ENCODE results near the gene ABCC6. TPM values are rescaled to one million over a fixed set of nuclear protein-coding genes. Genes with fewer than 3 reads are reported as not detected.

ABCC6 gene
- total and polyA plus RNA-seq, 2 of the 4 experiments (the other 2 are of a cell fraction) = 0.36 to 1.3 TPM

- ChIA-PET CTCF (no interaction called here), POLR2A (ENCODE audit: unreplicated experiment) (no interaction called here)
- no peak overlapping the region for H3K56ac ChIP-seq (ENCODE audit: extremely low read depth, insufficient read depth, low read length)
- no TSS peak for BruUV-seq (replicated peaks)
- no peak overlapping the region for H3K18ac ChIP-seq (ENCODE audit: low read depth, low read length)
- H3K14ac ChIP-seq (replicated peaks; ENCODE audit: low read depth, low read length) = no peak overlapping the region
- dilution Hi-C loops (cut with HindIII; ENCODE audit: low sequenced_read_pairs, unreplicated experiment) = no loop called here
- no peak overlapping the region for H2AK9ac ChIP-seq (replicated peaks; ENCODE audit: low read depth, low read length, poor library complexity)
- no peak overlapping the region for H4K5ac ChIP-seq (ENCODE audit: low read depth, low read length)
- 95% methylated on average over 6 of the region's 10 CpGs; no CpG with 5 or more reads in 1 of the 2 experiments for WGBS, 2 experiments (ENCODE audit: extremely low coverage in 2 of 2, insufficient read length in 1 of 2)
- in situ Hi-C loops (cut with MboI; ENCODE audit: low sequenced_read_pairs) = no loop called here
- intact Hi-C loops (cut with micrococcal nuclease) = no loop called here
- no peaks in the 10 kb centered on the region for H3K4me1 ChIP-seq (ENCODE audit: control insufficient read depth, insufficient read depth, low read length)
- H3K9me1 ChIP-seq (ENCODE audit: insufficient read depth, low read length) = peaks cover 4% of the 10 kb centered on the region
- H2AK5ac ChIP-seq (ENCODE audit: low read depth, low read length) = no peak overlapping the region
- H3K27ac ChIP-seq (ENCODE audit: insufficient read depth, low read length) = no peak overlapping the region
- no peak for TF ChIP-seq BHLHE40 (IDR thresholded peaks at IDR 0.05; ENCODE audit: low read depth, low read length)
- no peak for TF ChIP-seq CTCF (conservative IDR thresholded peaks at IDR 0.05; ENCODE audit: low read depth, low read length)
- H2AFZ ChIP-seq (replicated peaks; ENCODE audit: low read length, poor library complexity) = no peak overlapping the region
- no peaks in the 10 kb centered on the region for H3K27me3 ChIP-seq (ENCODE audit: control insufficient read depth, insufficient read depth, low read length)
- no peak overlapping the region for H2BK5ac ChIP-seq (ENCODE audit: low read depth, low read length, poor library complexity, severe bottlenecking)
- H3K9ac ChIP-seq (ENCODE audit: low read depth, low read length) = no peak overlapping the region
- H3K36me3 ChIP-seq (ENCODE audit: control insufficient read depth, insufficient read depth, low read length) = peaks cover 92% of the 10 kb centered on the region
- H4K91ac ChIP-seq (ENCODE audit: insufficient read depth, low read depth, low read length) = no peak overlapping the region
- ATAC-seq (ENCODE audit: low read depth) (no peak), DNase-seq (no peak)
- H4K20me1 ChIP-seq (ENCODE audit: insufficient read depth, low read length) = peaks cover 15% of the 10 kb centered on the region
- no peak overlapping the region for H3K4me3 ChIP-seq (ENCODE audit: insufficient read depth, low read depth, low read length)
- no peak overlapping the region for H3K4me2 ChIP-seq (ENCODE audit: low read depth, low read length)
- no peak overlapping the region for H4K8ac ChIP-seq (ENCODE audit: low read depth in 2 of 2, low read length in 2 of 2)
- no peak overlapping the region for H3K4ac ChIP-seq (ENCODE audit: low read depth, low read length)
- no peak overlapping the region for H2BK20ac ChIP-seq (ENCODE audit: low read depth, low read length)
- H3K9me3 ChIP-seq (ENCODE audit: control insufficient read depth, insufficient read depth, low read length) = no peaks in the 10 kb centered on the region
- H3K79me1 ChIP-seq (ENCODE audit: low read depth in 1 of 2, low read length in 2 of 2) = peaks cover 13 to 33% of the 10 kb centered on the region in 2 experiments
- H3K23ac ChIP-seq (ENCODE audit: low read depth, low read length) = no peak overlapping the region
- H2BK120ac ChIP-seq (ENCODE audit: low read depth, low read length) = no peak overlapping the region
- H2BK15ac ChIP-seq (ENCODE audit: low read depth, low read length) = no peak overlapping the region
These were observed 84.2 kb downstream of the ABCC6 start for GRCh38 chr16:16139061-16139460.

Measured in IMR-90 (cell line).